OCI-LY1 (cell line): Measurements from ENCODE around the gene REXO4.

ENCODE experiments used
- H2AFZ ChIP-seq: fragments of 200-600 bp; sonication (generic), shearing (Covaris generic); 2 replicates; pipeline ENCODE4 v1.6.0; 2014; ENCODE audit warnings: antibody characterized with exemption, mild to moderate bottlenecking, low read length
- H3F3A ChIP-seq: fragments of 200-600 bp; sonication (generic), shearing (Covaris generic); 2 replicates; pipeline ENCODE4 v1.6.0; 2014; ENCODE audit warnings: mild to moderate bottlenecking, antibody characterized with exemption, low read length, moderate library complexity; ENCODE audit not compliant: insufficient read depth
- H3K27ac ChIP-seq: fragments of 200-600 bp; sonication (generic); 2 replicates; pipeline ENCODE4 v1.5.1; 2014; ENCODE audit warnings: low read length, mixed run types, mild to moderate bottlenecking, low read depth; ENCODE audit not compliant: poor library complexity, severe bottlenecking
- H3K27me3 ChIP-seq: fragments of 200-600 bp; sonication (generic); 2 replicates; pipeline ENCODE4 v1.6.0; 2014; ENCODE audit warnings: antibody characterized with exemption, mild to moderate bottlenecking, low read length, moderate library complexity; ENCODE audit not compliant: insufficient read depth
- H3K36me3 ChIP-seq: fragments of 200-600 bp; sonication (generic); 2 replicates; pipeline ENCODE4 v1.6.1; 2014; ENCODE audit warnings: mild to moderate bottlenecking, antibody characterized with exemption, low read length, moderate library complexity, mixed read lengths; ENCODE audit not compliant: insufficient read depth
- H3K4me1 ChIP-seq: fragments of 200-600 bp; sonication (generic); 2 replicates; pipeline ENCODE4 v1.5.1; 2014; ENCODE audit warnings: mild to moderate bottlenecking, low read length, moderate library complexity; ENCODE audit not compliant: insufficient read depth, severe bottlenecking
- H3K4me2 ChIP-seq: fragments of 200-600 bp; sonication (generic), shearing (Covaris generic); 2 replicates; pipeline ENCODE4 v1.6.1; 2014; ENCODE audit warnings: low read length
- H3K4me3 ChIP-seq: fragments of 200-600 bp; sonication (generic); 2 replicates; pipeline ENCODE4 v1.5.1; 2014; ENCODE audit warnings: low read length, low read depth, mild to moderate bottlenecking, mixed read lengths; ENCODE audit not compliant: poor library complexity, severe bottlenecking
- H3K79me2 ChIP-seq: fragments of 200-600 bp; shearing (Covaris generic); 2 replicates; pipeline ENCODE4 v1.6.1; 2016; ENCODE audit warnings: mixed run types, low read length, mixed read lengths; ENCODE audit not compliant: insufficient read depth
- H3K9ac ChIP-seq: fragments of 200-600 bp; sonication (generic), shearing (Covaris generic); 2 replicates; pipeline ENCODE4 v1.6.1; 2014; ENCODE audit warnings: mild to moderate bottlenecking, low read length, mixed read lengths
- H3K9me2 ChIP-seq: fragments of 200-600 bp; sonication (generic), shearing (Covaris generic); 2 replicates; pipeline ENCODE4 v1.6.1; 2014; ENCODE audit warnings: low read depth, mild to moderate bottlenecking, low read length, mixed read lengths
- H3K9me3 ChIP-seq: fragments of 200-600 bp; shearing (Covaris generic); 2 replicates; pipeline ENCODE4 v1.6.1; 2014; ENCODE audit warnings: low read length, mixed read lengths
- H4K20me1 ChIP-seq: fragments of 200-600 bp; sonication (generic), shearing (Covaris generic); 2 replicates; pipeline ENCODE4 v1.6.0; 2016; ENCODE audit warnings: mild to moderate bottlenecking, low read length; ENCODE audit not compliant: insufficient read depth
- EZH2 ChIP-seq: fragments of 200-600 bp; sonication (generic), shearing (Covaris generic); IDR thresholded peaks from 2 replicates; pipeline ENCODE4 v1.8.0; 2017; ENCODE audit warnings: borderline replicate concordance, mixed run types, mild to moderate bottlenecking, antibody characterized with exemption, low read length, moderate library complexity, mixed read lengths
- TF ChIP-seq, protein P1 (sequence below): fragments of 200-600 bp; sonication (generic), shearing (Covaris generic); IDR thresholded peaks from 2 replicates; pipeline ENCODE4 v1.5.1; 2017; ENCODE audit warnings: mild to moderate bottlenecking, antibody characterized with exemption, low read length, moderate library complexity, mixed read lengths

REXO4 gene

GRCh38 chr9:133461975-133462374 is 44.2 kb upstream of the REXO4 start:
- no peaks in the 10 kb centered on the region for H3K9me3 ChIP-seq
- TF ChIP-seq, protein P1, sequence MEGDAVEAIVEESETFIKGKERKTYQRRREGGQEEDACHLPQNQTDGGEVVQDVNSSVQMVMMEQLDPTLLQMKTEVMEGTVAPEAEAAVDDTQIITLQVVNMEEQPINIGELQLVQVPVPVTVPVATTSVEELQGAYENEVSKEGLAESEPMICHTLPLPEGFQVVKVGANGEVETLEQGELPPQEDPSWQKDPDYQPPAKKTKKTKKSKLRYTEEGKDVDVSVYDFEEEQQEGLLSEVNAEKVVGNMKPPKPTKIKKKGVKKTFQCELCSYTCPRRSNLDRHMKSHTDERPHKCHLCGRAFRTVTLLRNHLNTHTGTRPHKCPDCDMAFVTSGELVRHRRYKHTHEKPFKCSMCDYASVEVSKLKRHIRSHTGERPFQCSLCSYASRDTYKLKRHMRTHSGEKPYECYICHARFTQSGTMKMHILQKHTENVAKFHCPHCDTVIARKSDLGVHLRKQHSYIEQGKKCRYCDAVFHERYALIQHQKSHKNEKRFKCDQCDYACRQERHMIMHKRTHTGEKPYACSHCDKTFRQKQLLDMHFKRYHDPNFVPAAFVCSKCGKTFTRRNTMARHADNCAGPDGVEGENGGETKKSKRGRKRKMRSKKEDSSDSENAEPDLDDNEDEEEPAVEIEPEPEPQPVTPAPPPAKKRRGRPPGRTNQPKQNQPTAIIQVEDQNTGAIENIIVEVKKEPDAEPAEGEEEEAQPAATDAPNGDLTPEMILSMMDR: no peak
- TF ChIP-seq EZH2: no peak
- H3K27ac ChIP-seq: no peak overlapping the region
- peaks cover 13% of the 10 kb centered on the region for H3K4me1 ChIP-seq
- H3K36me3 ChIP-seq: no peaks in the 10 kb centered on the region
- H3K79me2 ChIP-seq: no peaks in the 10 kb centered on the region
- no peaks in the 10 kb centered on the region for H3K9me2 ChIP-seq
- H2AFZ ChIP-seq: no peak overlapping the region
- H3K4me3 ChIP-seq: no peak overlapping the region
- no peak overlapping the region for H3K4me2 ChIP-seq
- no peaks in the 10 kb centered on the region; the same call in 1 of the 2 replicates for H3K27me3 ChIP-seq
- H4K20me1 ChIP-seq: no peaks in the 10 kb centered on the region
- no peak overlapping the region for H3K9ac ChIP-seq
- H3F3A ChIP-seq: no peaks in the 10 kb centered on the region

DNA sequence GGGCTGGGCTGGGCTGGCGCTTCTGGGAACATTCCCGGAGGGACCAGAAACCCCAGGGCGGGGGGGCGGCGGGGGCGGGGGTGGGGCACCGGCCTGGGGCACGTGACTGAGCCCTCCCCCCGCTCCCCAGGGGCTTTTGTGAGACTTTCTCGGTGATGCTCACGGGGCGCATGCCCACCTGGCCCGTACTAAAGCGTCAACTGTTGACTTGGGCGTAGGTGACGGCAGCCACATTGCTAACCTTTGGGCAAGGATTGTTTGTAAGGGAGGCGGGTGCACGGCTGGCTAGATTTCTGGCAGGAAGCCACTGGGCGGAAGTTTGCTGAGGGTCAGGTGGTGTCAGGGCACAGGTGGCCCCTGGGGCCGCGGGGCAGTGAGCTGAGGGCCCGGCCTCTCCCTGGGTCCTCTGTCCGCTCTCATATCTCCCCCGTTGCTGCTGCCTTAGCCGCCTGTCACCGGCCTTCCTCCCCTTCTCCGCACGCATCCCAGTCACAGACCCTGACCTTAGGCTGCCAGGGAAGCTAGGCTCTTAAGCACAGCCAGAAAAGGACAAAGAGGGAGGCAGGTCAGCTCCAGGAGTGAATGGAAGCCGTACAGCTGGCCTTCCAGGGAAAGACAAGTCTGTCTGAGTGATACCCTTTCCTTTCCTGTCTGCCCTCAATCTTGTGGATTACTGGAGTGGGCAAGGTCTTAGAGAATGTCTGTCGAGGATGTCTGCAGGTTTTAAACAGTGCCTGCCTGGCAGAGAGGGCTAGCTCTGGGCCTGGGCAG is 42.8 kb upstream of the REXO4 start:
- Histone ChIP-seq H3K36me3 (no peaks in the 10 kb centered on the region), H3K9ac (peak overlapping the region; percentile 65; the same call in 1 of the 2 replicates), H3K79me2 (no peaks in the 10 kb centered on the region), H3K27me3 (no peaks in the 10 kb centered on the region; the same call in 1 of the 2 replicates), H3K9me3 (no peaks in the 10 kb centered on the region), H3K27ac (no peak overlapping the region), H2AFZ (no peak overlapping the region), H4K20me1 (no peaks in the 10 kb centered on the region), H3K4me3 (peak overlapping the region; percentile 65), H3K9me2 (no peaks in the 10 kb centered on the region), H3F3A (no peaks in the 10 kb centered on the region), H3K4me2 (peak overlapping the region; percentile 66), H3K4me1 (peaks cover 13% of the 10 kb centered on the region)
- TF ChIP-seq, protein P1: no peak
- TF ChIP-seq EZH2: no peak

DNA sequence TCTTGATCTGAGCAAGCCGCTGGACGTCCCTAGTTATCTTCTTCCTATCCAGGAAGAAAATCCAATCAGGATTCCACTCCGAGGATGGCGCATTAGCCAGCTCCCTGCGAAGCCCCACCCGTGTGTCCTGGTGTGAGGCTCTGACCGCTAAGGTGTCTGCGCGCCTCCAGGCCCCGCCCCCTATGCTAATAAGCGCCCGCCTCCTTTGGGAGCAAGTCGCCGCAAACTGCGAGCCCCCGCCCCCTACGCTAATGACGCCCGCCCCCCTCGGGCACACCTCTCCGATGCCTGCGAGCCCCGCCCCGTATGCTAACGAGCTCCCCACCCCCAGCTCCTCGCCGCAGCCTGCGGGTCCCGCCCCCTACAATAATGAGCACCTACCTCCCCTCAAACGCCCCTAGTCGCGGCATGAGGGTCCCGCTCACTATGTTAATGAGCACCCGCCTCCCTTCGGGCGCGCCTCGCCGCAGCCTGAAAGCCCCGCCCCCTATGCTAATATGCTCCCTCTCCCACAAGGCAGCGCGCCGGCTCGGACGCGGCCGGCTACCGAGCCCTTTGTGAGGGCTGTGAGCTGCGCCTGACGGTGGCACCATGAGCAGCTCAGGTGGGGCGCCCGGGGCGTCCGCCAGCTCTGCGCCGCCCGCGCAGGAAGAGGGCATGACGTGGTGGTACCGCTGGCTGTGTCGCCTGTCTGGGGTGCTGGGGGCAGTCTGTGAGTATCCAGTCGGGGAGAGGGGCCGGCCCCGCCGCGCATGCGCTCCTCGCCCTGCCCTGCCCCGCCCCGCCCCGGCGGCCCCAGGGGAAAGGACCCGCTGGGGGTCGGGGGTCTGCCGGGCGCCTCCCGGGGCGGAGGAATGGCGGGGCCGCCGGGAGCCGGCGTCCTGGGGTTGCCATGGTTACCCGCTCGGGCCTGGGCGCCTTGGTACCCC is 41.9 kb upstream of the REXO4 start, which contains the start of gene CACFD1:
Gene CACFD1 (plus strand): TSS at position 503 of the 929 bp plus-strand sequence. CDS start 89 bp downstream, at position 592.
- H2AFZ ChIP-seq: no peak within 1 kb of the TSS

More for the DNA sequence above, 41.9 kb upstream of the REXO4 start, which contains the start of gene CACFD1:
- H3K4me3 ChIP-seq: peak within 1 kb of the TSS; percentile 65
- H3K9me3 ChIP-seq: no peaks in the 10 kb centered on the region
- H3K9ac ChIP-seq: peak within 1 kb of the TSS; percentile 65
- no peaks in the 10 kb centered on the region for H3K36me3 ChIP-seq
- H3K4me2 ChIP-seq: peak within 1 kb of the TSS; percentile 66
- no peaks in the 10 kb centered on the region for H3K9me2 ChIP-seq
- no peaks in the 10 kb centered on the region for H4K20me1 ChIP-seq
- H3K79me2 ChIP-seq: no peaks in the 10 kb centered on the region
- TF ChIP-seq, protein P1: no peak
- no peak for TF ChIP-seq EZH2
- peak within 1 kb of the TSS; percentile 8 for H3K27ac ChIP-seq
- H3K27me3 ChIP-seq: peaks cover 3% of the 10 kb centered on the region; the same call in 1 of the 2 replicates
- peaks cover 13% of the 10 kb centered on the region for H3K4me1 ChIP-seq
- H3F3A ChIP-seq: no peaks in the 10 kb centered on the region
